H9 (cell line): ENCODE data around the gene GUK1. TPM values are rescaled to one million over a fixed set of nuclear protein-coding genes. Genes with fewer than 3 reads are reported as not detected.
"Not testable (repeated sequence)": the region's sequence is repeated elsewhere in the genome, so short reads cannot be mapped to it uniquely, and the experiment has no call there.

Source experiments
- DNase-seq: peaks from one replicate; pipeline ENCODE4 v3.0.0-alpha.2; 2017
- H2AFZ ChIP-seq: one replicate; pipeline ENCODE4 v1.6.1; 2013; ENCODE audit warnings: mild to moderate bottlenecking, low read length, control low read depth, moderate library complexity
- H2AK5ac ChIP-seq: 2 replicates; pipeline ENCODE4 v1.6.1; 2013; ENCODE audit warnings: low read length, control low read depth, mixed read lengths; ENCODE audit not compliant: insufficient read length
- H2BK120ac ChIP-seq: one replicate; pipeline ENCODE4 v1.6.1; 2013; ENCODE audit warnings: low read depth, mild to moderate bottlenecking, low read length, control low read depth, inconsistent platforms; ENCODE audit not compliant: poor library complexity, severe bottlenecking
- H2BK12ac ChIP-seq: 2 replicates; pipeline ENCODE4 v1.6.1; 2013; ENCODE audit warnings: low read length, control low read depth, mixed read lengths, low read depth; ENCODE audit not compliant: insufficient read length
- H2BK15ac ChIP-seq: 2 replicates; pipeline ENCODE4 v1.6.1; 2013; ENCODE audit warnings: low read depth, low read length, control low read depth
- H2BK20ac ChIP-seq: one replicate; pipeline ENCODE4 v1.6.1; 2013; ENCODE audit warnings: low read depth, mild to moderate bottlenecking, low read length, control low read depth, inconsistent platforms; ENCODE audit not compliant: poor library complexity, severe bottlenecking
- H2BK5ac ChIP-seq: 2 replicates; pipeline ENCODE4 v1.6.1; 2013; ENCODE audit warnings: low read length, control low read depth, mixed read lengths; ENCODE audit not compliant: insufficient read length
- H3K14ac ChIP-seq: 2 replicates; pipeline ENCODE4 v1.6.1; 2013; ENCODE audit warnings: low read length, control low read depth; ENCODE audit not compliant: insufficient read depth
- H3K18ac ChIP-seq: 2 replicates; pipeline ENCODE4 v1.6.1; 2013; ENCODE audit warnings: low read depth, mild to moderate bottlenecking, mixed read lengths, low read length, control low read depth; ENCODE audit not compliant: insufficient read length
- H3K23ac ChIP-seq: 2 replicates; pipeline ENCODE4 v1.6.1; 2013; ENCODE audit warnings: low read length, control low read depth, mixed read lengths, low read depth; ENCODE audit not compliant: insufficient read length
- H3K23me2 ChIP-seq: 2 replicates; pipeline ENCODE4 v1.6.1; 2013; ENCODE audit warnings: low read depth, mild to moderate bottlenecking, mixed read lengths, low read length, control low read depth; ENCODE audit not compliant: insufficient read length, poor library complexity, severe bottlenecking
- H3K27ac ChIP-seq: 2 replicates; pipeline ENCODE4 v1.5.1; 2013; ENCODE audit warnings: low read length, control low read depth, mixed read lengths, low read depth; ENCODE audit not compliant: insufficient read length
- H3K27me3 ChIP-seq: 2 replicates; pipeline ENCODE4 v1.6.1; 2013; ENCODE audit warnings: low read length, control low read depth, inconsistent platforms; ENCODE audit not compliant: insufficient read depth
- H3K4ac ChIP-seq: 2 replicates; pipeline ENCODE4 v1.6.1; 2013; ENCODE audit warnings: low read depth, mild to moderate bottlenecking, control low read depth, inconsistent platforms, low read length, moderate library complexity
- H3K4me1 ChIP-seq: 2 replicates; pipeline ENCODE4 v1.6.1; 2013; ENCODE audit warnings: low read length, control low read depth, inconsistent platforms; ENCODE audit not compliant: insufficient read depth
- H3K4me2 ChIP-seq: 2 replicates; pipeline ENCODE4 v1.6.1; 2013; ENCODE audit warnings: low read length, control low read depth, mixed read lengths; ENCODE audit not compliant: insufficient read length, insufficient read depth
- H3K56ac ChIP-seq: 2 replicates; pipeline ENCODE4 v1.6.1; 2013; ENCODE audit warnings: low read depth, mild to moderate bottlenecking, mixed read lengths, low read length, control low read depth; ENCODE audit not compliant: insufficient read length
- H3K79me1 ChIP-seq: 2 replicates; pipeline ENCODE4 v1.6.1; 2013; ENCODE audit warnings: low read depth, mild to moderate bottlenecking, moderate library complexity, low read length, control low read depth, inconsistent platforms; ENCODE audit not compliant: insufficient read depth, poor library complexity, severe bottlenecking
- H3K79me2 ChIP-seq: 2 replicates; pipeline ENCODE4 v1.6.1; 2013; ENCODE audit warnings: low read length, control low read depth, inconsistent platforms; ENCODE audit not compliant: insufficient read depth
- H3K9ac ChIP-seq: 2 replicates; pipeline ENCODE4 v1.6.1; 2013; ENCODE audit warnings: low read length, control low read depth, mixed read lengths; ENCODE audit not compliant: insufficient read length; ENCODE audit errors: extremely low read depth
- H3K9me3 ChIP-seq: one replicate; pipeline ENCODE4 v1.6.1; 2013; ENCODE audit warnings: low read depth, low read length, inconsistent platforms; ENCODE audit not compliant: control insufficient read depth
- H3T11ph ChIP-seq: one replicate; pipeline ENCODE4 v1.6.1; 2013; ENCODE audit warnings: mild to moderate bottlenecking, low read length, control low read depth, inconsistent platforms
- H4K20me1 ChIP-seq: one replicate; pipeline ENCODE4 v1.6.1; 2013; ENCODE audit not compliant: control insufficient read depth, insufficient read length, insufficient read depth
- H4K5ac ChIP-seq: 2 replicates; pipeline ENCODE4 v1.6.1; 2013; ENCODE audit warnings: low read depth, mild to moderate bottlenecking, mixed read lengths, low read length, control low read depth; ENCODE audit not compliant: insufficient read length
- H4K8ac ChIP-seq: replicated peaks from 2 replicates; pipeline ENCODE4 v1.6.1; 2013; ENCODE audit warnings: low read length, control low read depth, mixed read lengths, low read depth; ENCODE audit not compliant: insufficient read length
- H4K91ac ChIP-seq: 2 replicates; pipeline ENCODE4 v1.6.1; 2013; ENCODE audit warnings: low read depth, mild to moderate bottlenecking, moderate library complexity, mixed read lengths, low read length, control low read depth; ENCODE audit not compliant: insufficient read length
- H3K27ac Mint-ChIP-seq, 3 experiments: 2 replicates in 2 of 3; 3 replicates in 1 of 3; pipeline ENCODE4 v1.8.0; 2020 to 2021; ENCODE audit warnings: mixed read lengths in 3 of 3, mild to moderate bottlenecking in 1 of 3, moderate library complexity in 1 of 3
- H3K27me3 Mint-ChIP-seq: 2 replicates; pipeline ENCODE4 v1.8.0; 2021; ENCODE audit warnings: low read depth, mild to moderate bottlenecking, moderate library complexity, mixed read lengths
- H3K36me3 Mint-ChIP-seq, 3 experiments: 2 replicates in 2 of 3; 3 replicates in 1 of 3; pipeline ENCODE4 v1.8.0; 2020 to 2021; ENCODE audit warnings: low read depth in 3 of 3, mixed read lengths in 3 of 3; ENCODE audit not compliant: insufficient read depth in 1 of 3
- H3K4me1 Mint-ChIP-seq, 2 experiments: 2 replicates each; pipeline ENCODE4 v1.8.0; 2020; ENCODE audit warnings: mixed read lengths in 2 of 2
- H3K4me3 Mint-ChIP-seq, 2 experiments: 2 replicates in 1 of 2; 3 replicates in 1 of 2; pipeline ENCODE4 v1.8.0; 2020 to 2021; ENCODE audit warnings: mild to moderate bottlenecking in 2 of 2, mixed read lengths in 2 of 2, moderate library complexity in 1 of 2
- H3K9me3 Mint-ChIP-seq, 2 experiments: 2 replicates in 1 of 2; 3 replicates in 1 of 2; pipeline ENCODE4 v1.8.0; 2020; ENCODE audit warnings: mild to moderate bottlenecking in 2 of 2, mixed read lengths in 2 of 2, moderate library complexity in 1 of 2
- WGBS: extraction: QIAGEN DNeasy Blood & Tissue Kit; methylation state at CpG from one replicate; pipeline ENCODE4 v1.1.7; 2013; ENCODE audit warnings: missing lambda C conversion rate, low lambda C conversion rate, mixed read lengths; ENCODE audit not compliant: insufficient read length; ENCODE audit errors: extremely low coverage; 5-methylcytosine and 5-hydroxymethylcytosine counted together
- total RNA-seq: library from RNA; stranded (reverse); gene quantifications from 2 replicates; pipeline ENCODE4 v1.2.1, GENCODE V29; 2021
- TF ChIP-seq, protein P1 (sequence below): fragments of 200-600 bp; sonication (generic); conservative IDR thresholded peaks from 3 replicates; pipeline ENCODE4 v1.8.0; 2021; ENCODE audit warnings: antibody characterized with exemption, mild to moderate bottlenecking

Gene GUK1
- total RNA-seq, 1 experiment from 2014 or later = 88.2 TPM

DNA sequence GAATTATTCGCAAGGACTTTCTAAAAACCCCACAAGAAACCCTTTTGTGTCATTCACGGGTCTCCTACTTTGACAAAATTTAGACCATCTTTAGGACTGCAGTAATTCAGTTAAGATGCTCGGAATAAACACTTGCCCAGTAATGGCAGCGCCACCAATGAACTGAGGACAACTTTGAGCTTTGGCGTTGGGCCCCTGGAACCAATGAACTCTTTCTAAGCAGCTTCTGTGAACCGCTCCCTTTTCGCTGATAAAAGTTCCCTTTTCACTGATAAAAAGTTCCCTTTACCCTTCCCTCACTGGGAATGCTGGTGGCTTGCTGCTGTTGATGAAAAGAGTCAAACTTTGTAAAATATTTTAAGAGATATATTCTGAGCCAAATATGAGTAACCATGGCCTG lies 29.5 kb upstream of the GUK1 start:
- no peaks in the 10 kb centered on the region for H3K79me2 ChIP-seq
- H3K23me2 ChIP-seq = peaks cover 10% of the 10 kb centered on the region
- H3K4me3 Mint-ChIP-seq = peak overlapping the region in 1 of 2 experiments; percentile 88; a peak in 4 of 5 replicates
- no peaks in the 10 kb centered on the region for H3K27me3 ChIP-seq
- no peak overlapping the region for H4K8ac ChIP-seq
- no peaks in the 10 kb centered on the region for H3K4me1 ChIP-seq
- H3K4me2 ChIP-seq = no peak overlapping the region
- no peak overlapping the region for H2BK120ac ChIP-seq
- no peak overlapping the region for H3K14ac ChIP-seq
- H3K36me3 Mint-ChIP-seq = peaks cover 15 to 18% (median 16%) of the 10 kb centered on the region in 3 experiments; a peak in 6 of 7 replicates
- H3K9ac ChIP-seq = no peak overlapping the region
- WGBS = no CpG with 5 or more reads among the region's 7 CpGs
- no peak overlapping the region for H3K4ac ChIP-seq
- H3T11ph ChIP-seq = no peak overlapping the region
- H2BK5ac ChIP-seq = no peak overlapping the region
- peaks cover 16% of the 10 kb centered on the region for H3K27me3 Mint-ChIP-seq
- no peak overlapping the region for H2BK12ac ChIP-seq
- H3K27ac ChIP-seq = no peak overlapping the region
- H3K27ac Mint-ChIP-seq = no peak overlapping the region; a peak in 1 of 7 replicates
- H4K20me1 ChIP-seq = no peaks in the 10 kb centered on the region
- H3K56ac ChIP-seq = no peak overlapping the region
- DNase-seq = no peak
- peaks cover 12 to 15% of the 10 kb centered on the region in 2 experiments for H3K4me1 Mint-ChIP-seq
- H2AK5ac ChIP-seq = no peak overlapping the region
- H2BK15ac ChIP-seq = no peak overlapping the region
- H3K23ac ChIP-seq = no peak overlapping the region
- no peak overlapping the region for H4K5ac ChIP-seq
- TF ChIP-seq, protein P1, sequence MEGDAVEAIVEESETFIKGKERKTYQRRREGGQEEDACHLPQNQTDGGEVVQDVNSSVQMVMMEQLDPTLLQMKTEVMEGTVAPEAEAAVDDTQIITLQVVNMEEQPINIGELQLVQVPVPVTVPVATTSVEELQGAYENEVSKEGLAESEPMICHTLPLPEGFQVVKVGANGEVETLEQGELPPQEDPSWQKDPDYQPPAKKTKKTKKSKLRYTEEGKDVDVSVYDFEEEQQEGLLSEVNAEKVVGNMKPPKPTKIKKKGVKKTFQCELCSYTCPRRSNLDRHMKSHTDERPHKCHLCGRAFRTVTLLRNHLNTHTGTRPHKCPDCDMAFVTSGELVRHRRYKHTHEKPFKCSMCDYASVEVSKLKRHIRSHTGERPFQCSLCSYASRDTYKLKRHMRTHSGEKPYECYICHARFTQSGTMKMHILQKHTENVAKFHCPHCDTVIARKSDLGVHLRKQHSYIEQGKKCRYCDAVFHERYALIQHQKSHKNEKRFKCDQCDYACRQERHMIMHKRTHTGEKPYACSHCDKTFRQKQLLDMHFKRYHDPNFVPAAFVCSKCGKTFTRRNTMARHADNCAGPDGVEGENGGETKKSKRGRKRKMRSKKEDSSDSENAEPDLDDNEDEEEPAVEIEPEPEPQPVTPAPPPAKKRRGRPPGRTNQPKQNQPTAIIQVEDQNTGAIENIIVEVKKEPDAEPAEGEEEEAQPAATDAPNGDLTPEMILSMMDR = no peak
- H2BK20ac ChIP-seq = no peak overlapping the region
- H4K91ac ChIP-seq = no peak overlapping the region
- H3K9me3 Mint-ChIP-seq = peaks cover 0 to 7% of the 10 kb centered on the region in 2 experiments; a peak in 3 of 5 replicates
- no peak overlapping the region for H3K18ac ChIP-seq
- peaks cover 3% of the 10 kb centered on the region for H3K79me1 ChIP-seq
- H3K9me3 ChIP-seq = no peaks in the 10 kb centered on the region
- no peak overlapping the region for H2AFZ ChIP-seq

DNA sequence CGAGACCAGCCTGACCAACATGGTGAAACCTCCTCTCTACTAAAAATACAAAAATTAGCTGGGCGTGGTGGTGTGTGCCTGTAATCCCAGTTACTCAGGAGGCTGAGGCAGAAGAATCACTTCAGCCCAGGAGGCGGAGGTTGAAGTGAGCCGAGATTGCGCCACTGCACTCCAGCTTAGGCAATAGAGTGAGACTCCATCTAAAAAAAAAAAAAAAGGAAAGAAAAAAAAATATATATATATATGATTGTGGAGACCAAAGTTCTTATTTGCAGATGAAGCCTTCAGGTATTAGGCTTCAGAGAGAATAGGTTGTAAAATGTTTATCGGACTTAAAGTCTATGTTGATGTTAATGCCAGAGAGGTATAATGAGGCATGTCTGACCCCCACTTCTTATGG lies 28.8 kb upstream of the GUK1 start:
- H4K8ac ChIP-seq, H4K5ac ChIP-seq, H3K23me2 ChIP-seq, H3K4ac ChIP-seq, H2AK5ac ChIP-seq, H2BK15ac ChIP-seq, H3K56ac ChIP-seq, H4K20me1 ChIP-seq, H3K4me1 ChIP-seq, H3K14ac ChIP-seq, H3K23ac ChIP-seq, H4K91ac ChIP-seq, H3K9me3 ChIP-seq, H2BK20ac ChIP-seq, H3K4me2 ChIP-seq, H3K79me2 ChIP-seq, H3K27ac ChIP-seq, H3K18ac ChIP-seq, H3K27me3 ChIP-seq, H3K4me3 Mint-ChIP-seq, H3K9me3 Mint-ChIP-seq, H3K27ac Mint-ChIP-seq, H2BK12ac ChIP-seq, H3T11ph ChIP-seq, DNase-seq, H2AFZ ChIP-seq, H3K79me1 ChIP-seq, H2BK5ac ChIP-seq, H2BK120ac ChIP-seq, H3K9ac ChIP-seq: not testable (repeated sequence)
- H3K27me3 Mint-ChIP-seq = peaks cover 16% of the 10 kb centered on the region
- peaks cover 12 to 15% of the 10 kb centered on the region in 2 experiments for H3K4me1 Mint-ChIP-seq
- WGBS = no CpG with 5 or more reads among the region's 6 CpGs
- H3K36me3 Mint-ChIP-seq = peaks cover 12 to 15% (median 15%) of the 10 kb centered on the region in 3 experiments; a peak in 6 of 7 replicates
